GM12872 (cell line): ENCODE results near the gene YARS1.
A peak's percentile ranks its signal among the peaks of the same experiment; 100 is the strongest.

Experiments
- CTCF ChIP-seq: IDR thresholded peaks from 3 replicates; pipeline ENCODE4 v1.5.1; 2011; ENCODE audit warnings: low read depth, mild to moderate bottlenecking, low read length, moderate library complexity; ENCODE audit not compliant: insufficient read depth

The YARS1 gene

GRCh38 chr1:32801096-32801715, 16.0 kb downstream of the YARS1 start:
- TF ChIP-seq CTCF = no peak

- TF ChIP-seq CTCF = no peak
These were observed 18.3 kb downstream of the YARS1 start for GRCh38 chr1:32798679-32799416.

GRCh38 chr1:32798191-32798590, 19.0 kb downstream of the YARS1 start:
- no peak for TF ChIP-seq CTCF

- no peak for TF ChIP-seq CTCF
These were observed 19.7 kb downstream of the YARS1 start for GRCh38 chr1:32797456-32797855.

GRCh38 chr1:32791881-32792280, 25.3 kb downstream of the YARS1 start:
- no peak for TF ChIP-seq CTCF

- TF ChIP-seq CTCF = peak; percentile 38; the same call in 1 of the 3 replicates
These were observed 30.3 kb downstream of the YARS1 start for GRCh38 chr1:32786856-32787255.

GRCh38 chr1:32784817-32785216, 32.3 kb downstream of the YARS1 start:
- TF ChIP-seq CTCF = no peak
